IPS-20b (cell line): ENCODE measurements around the gene UGT1A7.

Experiments
- H3K27ac ChIP-seq: one replicate; pipeline ENCODE4 v1.5.1; 2013; ENCODE audit warnings: low read length
- H3K27me3 ChIP-seq: 2 replicates; pipeline ENCODE4 v1.6.1; 2013; ENCODE audit warnings: mild to moderate bottlenecking, low read length, inconsistent platforms; ENCODE audit not compliant: insufficient read depth
- H3K36me3 ChIP-seq: 2 replicates; pipeline ENCODE4 v1.6.1; 2013; ENCODE audit warnings: low read depth, mild to moderate bottlenecking, inconsistent platforms, low read length, moderate library complexity; ENCODE audit not compliant: insufficient read depth
- H3K4me1 ChIP-seq: 2 replicates; pipeline ENCODE4 v1.6.1; 2013; ENCODE audit warnings: mild to moderate bottlenecking, control low read depth, inconsistent platforms, low read length, moderate library complexity; ENCODE audit not compliant: insufficient read depth
- H3K4me3 ChIP-seq: 2 replicates; pipeline ENCODE4 v1.5.1; 2013; ENCODE audit warnings: mild to moderate bottlenecking, low read length, inconsistent platforms
- H3K9ac ChIP-seq: 2 replicates; pipeline ENCODE4 v1.6.1; 2013; ENCODE audit warnings: low read depth, mild to moderate bottlenecking, inconsistent platforms, low read length, moderate library complexity
- H3K9me3 ChIP-seq: 2 replicates; pipeline ENCODE4 v1.6.1; 2013; ENCODE audit warnings: mild to moderate bottlenecking, low read depth, low read length, inconsistent platforms; ENCODE audit not compliant: insufficient read depth

Gene UGT1A7

GRCh38 chr2:233684640-233685039 is 2.9 kb downstream of the UGT1A7 start:
- Histone ChIP-seq H3K9ac (no peak overlapping the region), H3K27me3 (no peaks in the 10 kb centered on the region)

DNA sequence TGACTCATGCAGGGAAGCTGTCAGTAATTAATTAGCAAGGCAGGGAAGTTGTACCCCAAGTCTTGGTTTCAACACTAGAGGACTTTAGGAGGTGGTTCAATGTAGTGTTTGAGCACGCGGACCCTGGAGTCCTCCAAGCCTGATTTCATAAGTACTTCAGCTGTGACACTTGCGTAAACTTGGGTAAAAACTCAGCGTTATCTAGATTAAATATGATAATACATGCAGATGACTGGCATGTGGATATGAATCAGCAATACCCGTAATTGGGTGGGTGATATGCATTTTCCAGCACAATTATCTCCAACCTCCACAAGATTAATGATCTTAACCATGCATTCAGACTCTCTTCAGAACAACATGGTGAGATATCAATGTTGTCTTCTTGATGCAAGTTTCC is 5.2 kb downstream of the UGT1A7 start:
- no peaks in the 10 kb centered on the region for H3K36me3 ChIP-seq
- no peak overlapping the region for H3K9ac ChIP-seq
- no peaks in the 10 kb centered on the region for H3K27me3 ChIP-seq
- no peak overlapping the region for H3K4me3 ChIP-seq
- peaks cover 3% of the 10 kb centered on the region; the same call in 1 of the 2 replicates for H3K4me1 ChIP-seq
- no peaks in the 10 kb centered on the region for H3K9me3 ChIP-seq
- H3K27ac ChIP-seq = no peak overlapping the region

More at GRCh38 chr2:233684640-233685039, 2.9 kb downstream of the UGT1A7 start:
- Histone ChIP-seq H3K9me3 (no peaks in the 10 kb centered on the region), H3K4me1 (no peaks in the 10 kb centered on the region; the same call in 1 of the 2 replicates), H3K36me3 (no peaks in the 10 kb centered on the region), H3K4me3 (no peak overlapping the region), H3K27ac (no peak overlapping the region)

- peaks cover 3% of the 10 kb centered on the region; the same call in 1 of the 2 replicates for H3K4me1 ChIP-seq
- H3K27me3 ChIP-seq = no peaks in the 10 kb centered on the region
- no peak overlapping the region for H3K4me3 ChIP-seq
- no peak overlapping the region for H3K27ac ChIP-seq
- H3K36me3 ChIP-seq = no peaks in the 10 kb centered on the region
- H3K9me3 ChIP-seq = no peaks in the 10 kb centered on the region
- H3K9ac ChIP-seq = no peak overlapping the region
Observed at GRCh38 chr2:233688341-233688740, 6.6 kb downstream of the UGT1A7 start.

DNA sequence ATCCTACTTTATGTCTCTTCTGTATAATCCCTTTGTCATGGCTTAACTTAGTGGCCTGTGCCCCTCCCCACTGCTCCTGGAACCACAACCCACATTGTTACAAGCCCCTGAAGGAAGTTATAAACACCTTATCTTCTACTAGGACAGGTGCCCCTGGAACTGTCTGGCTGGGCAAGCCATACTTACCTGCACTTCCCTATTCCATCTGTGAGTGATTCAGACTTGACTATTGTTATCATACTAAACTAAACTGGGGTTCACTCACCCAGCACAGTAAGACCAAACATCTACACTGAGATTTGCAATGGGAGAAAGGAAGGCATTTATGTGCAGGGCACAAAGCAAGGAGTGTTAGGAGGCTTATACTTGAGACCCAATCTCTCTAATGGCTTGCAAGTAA is 7.3 kb downstream of the UGT1A7 start:
- Histone ChIP-seq H3K4me1 (peaks cover 3% of the 10 kb centered on the region; the same call in 1 of the 2 replicates), H3K4me3 (no peak overlapping the region), H3K27me3 (no peaks in the 10 kb centered on the region), H3K27ac (no peak overlapping the region), H3K36me3 (no peaks in the 10 kb centered on the region), H3K9me3 (no peaks in the 10 kb centered on the region), H3K9ac (no peak overlapping the region)

- Histone ChIP-seq H3K9ac (no peak overlapping the region), H3K9me3 (no peaks in the 10 kb centered on the region), H3K27me3 (no peaks in the 10 kb centered on the region), H3K36me3 (no peaks in the 10 kb centered on the region), H3K27ac (no peak overlapping the region), H3K4me1 (peaks cover 3% of the 10 kb centered on the region; the same call in 1 of the 2 replicates), H3K4me3 (no peak overlapping the region)
Observed at GRCh38 chr2:233689501-233689900, 7.8 kb downstream of the UGT1A7 start.

- Histone ChIP-seq H3K36me3 (no peaks in the 10 kb centered on the region), H3K4me1 (peaks cover 3% of the 10 kb centered on the region; the same call in 1 of the 2 replicates), H3K9ac (no peak overlapping the region), H3K4me3 (no peak overlapping the region), H3K9me3 (no peaks in the 10 kb centered on the region), H3K27me3 (no peaks in the 10 kb centered on the region), H3K27ac (no peak overlapping the region)
Observed at GRCh38 chr2:233690444-233690843, 8.7 kb downstream of the UGT1A7 start.

GRCh38 chr2:233691443-233692433 is 10.0 kb downstream of the UGT1A7 start:
- Histone ChIP-seq H3K27ac (no peak overlapping the region), H3K4me3 (no peak overlapping the region), H3K9me3 (no peaks in the 10 kb centered on the region), H3K36me3 (no peaks in the 10 kb centered on the region), H3K4me1 (peaks cover 3% of the 10 kb centered on the region; the same call in 1 of the 2 replicates), H3K27me3 (no peaks in the 10 kb centered on the region), H3K9ac (no peak overlapping the region)

- no peak within 1 kb of the TSS for H3K9ac ChIP-seq
- no peak within 1 kb of the TSS for H3K4me3 ChIP-seq
- no peaks in the 10 kb centered on the region for H3K27me3 ChIP-seq
- H3K4me1 ChIP-seq = peaks cover 3% of the 10 kb centered on the region; the same call in 1 of the 2 replicates
- H3K9me3 ChIP-seq = no peaks in the 10 kb centered on the region
- H3K36me3 ChIP-seq = no peaks in the 10 kb centered on the region
- H3K27ac ChIP-seq = no peak within 1 kb of the TSS
Observed at GRCh38 chr2:233692648-233693047, 10.9 kb downstream of the UGT1A7 start, which contains the start of gene UGT1A6. UGT1A6 (plus strand) TSS chr2:233692890; CDS start chr2:233693005, 115 bp downstream.

- H3K9ac ChIP-seq = no peak overlapping the region
- 0 out of 2 replicates have a peak, but pooled peaks cover 3% of the 10 kb centered on the region for H3K4me1 ChIP-seq
- H3K36me3 ChIP-seq = no peaks in the 10 kb centered on the region
- H3K27me3 ChIP-seq = no peaks in the 10 kb centered on the region
- no peak overlapping the region for H3K27ac ChIP-seq
- no peaks in the 10 kb centered on the region for H3K9me3 ChIP-seq
- no peak overlapping the region for H3K4me3 ChIP-seq
Observed at GRCh38 chr2:233693963-233694362, 12.3 kb downstream of the UGT1A7 start.

DNA sequence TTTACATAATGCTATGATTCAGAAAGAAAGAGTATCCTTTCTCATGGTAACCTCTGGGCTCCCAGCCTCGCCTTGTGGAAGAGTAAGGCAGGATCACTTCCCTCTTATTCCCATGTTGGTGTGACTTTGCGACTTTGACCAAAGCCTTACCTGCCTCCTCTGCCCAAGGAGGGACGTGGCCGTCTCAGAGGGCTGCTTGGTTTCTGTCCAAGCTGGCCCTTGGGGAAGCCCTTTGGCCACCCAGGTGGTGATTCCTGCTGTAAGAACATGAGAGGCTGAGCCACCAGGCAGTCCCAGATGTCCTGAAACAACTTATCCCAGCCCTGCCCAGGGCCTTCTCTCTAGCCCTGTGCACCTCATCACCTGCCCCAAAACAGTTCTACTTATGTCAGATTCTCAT is 17.0 kb downstream of the UGT1A7 start:
- H3K4me1 ChIP-seq = peaks cover 7% of the 10 kb centered on the region
- no peak overlapping the region for H3K9ac ChIP-seq
- H3K36me3 ChIP-seq = no peaks in the 10 kb centered on the region
- no peaks in the 10 kb centered on the region for H3K9me3 ChIP-seq
- no peak overlapping the region for H3K4me3 ChIP-seq
- H3K27me3 ChIP-seq = no peaks in the 10 kb centered on the region
- H3K27ac ChIP-seq = no peak overlapping the region

- Histone ChIP-seq H3K9ac (peak overlapping the region; percentile 9; the same call in 1 of the 2 replicates), H3K4me1 (peaks cover 7% of the 10 kb centered on the region), H3K27ac (peak overlapping the region; percentile 84), H3K4me3 (no peak overlapping the region), H3K27me3 (no peaks in the 10 kb centered on the region), H3K36me3 (no peaks in the 10 kb centered on the region), H3K9me3 (no peaks in the 10 kb centered on the region)
Observed at GRCh38 chr2:233699424-233700027, 17.8 kb downstream of the UGT1A7 start.
